Activated T-cell treated with anti-CD3 and anti-CD28 coated beads for 24 hours (primary cell): Measurements from ENCODE around the gene AKR1C1.
"Not testable (repeated sequence)": the region's sequence is repeated elsewhere in the genome, so short reads cannot be mapped to it uniquely, and the experiment has no call there.

ENCODE experiments used
- DNase-seq: peaks from one replicate; pipeline ENCODE4 v3.0.0-alpha.2; 2020; ENCODE audit warnings: low read depth

The AKR1C1 gene

DNA sequence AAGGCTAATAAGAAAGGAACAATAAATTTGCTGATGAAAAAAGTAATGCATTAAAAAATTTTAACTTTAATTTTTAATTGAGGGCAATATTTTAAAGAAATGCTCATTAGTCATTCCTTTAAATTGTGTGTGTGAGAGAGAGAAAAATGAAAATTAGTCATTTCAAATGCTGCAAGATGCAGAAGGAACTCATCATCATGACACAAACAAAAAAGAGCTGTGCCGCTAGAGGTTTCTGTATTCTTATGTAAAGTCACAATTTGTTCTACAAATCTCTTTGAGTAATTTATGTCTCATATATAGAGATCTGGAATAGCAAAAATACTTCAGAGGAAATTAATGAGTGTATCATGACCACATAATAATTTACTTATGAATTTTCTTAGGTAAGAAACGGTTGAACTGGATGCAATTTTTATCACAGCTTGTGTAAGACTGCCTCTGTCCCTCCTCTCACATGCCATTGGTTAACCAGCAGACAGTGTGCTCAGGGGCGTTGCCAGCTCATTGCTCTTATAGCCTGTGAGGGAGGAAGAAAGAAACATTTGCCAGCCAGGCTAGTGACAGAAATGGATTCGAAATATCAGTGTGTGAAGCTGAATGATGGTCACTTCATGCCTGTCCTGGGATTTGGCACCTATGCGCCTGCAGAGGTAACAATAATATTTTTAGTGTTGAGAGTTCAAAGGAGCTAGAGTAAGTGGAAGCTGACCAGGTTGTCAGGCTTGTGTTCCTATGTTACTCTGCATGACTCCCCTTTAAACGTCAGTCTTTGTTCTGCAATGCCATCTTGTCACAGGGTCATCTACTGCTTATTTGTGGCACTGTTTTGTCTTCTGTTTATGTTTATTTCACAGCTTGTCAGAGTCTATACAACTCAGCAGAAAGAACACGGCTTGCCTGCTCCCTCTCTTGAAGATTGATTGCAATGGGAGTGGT lies at the start of gene AKR1C1:
Gene AKR1C1, plus strand, starts transcription at position 540 of the 939 bp plus-strand sequence. Its CDS starts 30 bp downstream, at position 570.
- not testable (repeated sequence) for DNase-seq

- no peak for DNase-seq
These were observed 48.9 kb upstream of the AKR1C1 start for GRCh38 chr10:4914213-4914850.

GRCh38 chr10:4916086-4916716 lies 47.0 kb upstream of the AKR1C1 start:
- no peak for DNase-seq

GRCh38 chr10:4918236-4918635 lies 45.0 kb upstream of the AKR1C1 start:
- no peak for DNase-seq

DNA sequence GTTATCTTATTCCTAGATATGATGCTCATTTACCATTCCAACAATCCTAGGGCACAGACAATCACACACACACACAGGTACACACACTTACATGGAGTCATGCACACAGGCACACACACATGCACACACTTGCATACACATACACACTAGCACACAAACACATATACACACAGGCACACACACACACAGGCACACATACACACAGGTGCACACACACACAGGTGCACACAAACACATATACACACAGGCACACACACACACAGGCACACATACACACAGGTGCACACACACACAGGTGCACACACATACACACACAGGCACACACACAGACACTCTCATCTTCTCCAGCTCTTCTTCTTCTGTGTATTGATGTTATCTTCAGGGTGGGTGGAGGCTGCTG lies 38.7 kb upstream of the AKR1C1 start:
- DNase-seq = not testable (repeated sequence)

DNA sequence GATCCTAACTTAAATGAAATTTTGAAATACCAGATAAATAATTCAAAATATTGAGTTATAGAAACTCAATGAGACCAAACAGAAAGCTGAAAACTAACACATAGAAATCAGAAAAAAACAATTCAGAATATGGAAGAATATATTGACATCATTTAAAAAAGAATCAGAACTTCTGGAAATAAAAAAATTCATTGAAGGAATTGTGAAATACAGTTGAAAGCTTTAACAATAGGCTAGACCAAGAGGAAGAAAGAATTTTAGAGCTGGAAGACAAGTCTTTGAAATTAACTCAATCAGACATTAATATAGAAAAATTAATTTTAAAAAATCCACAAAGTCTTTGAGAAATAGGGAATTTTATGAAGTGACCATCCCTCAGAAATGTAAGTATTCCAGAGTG lies 36.8 kb upstream of the AKR1C1 start:
- DNase-seq = no peak

DNA sequence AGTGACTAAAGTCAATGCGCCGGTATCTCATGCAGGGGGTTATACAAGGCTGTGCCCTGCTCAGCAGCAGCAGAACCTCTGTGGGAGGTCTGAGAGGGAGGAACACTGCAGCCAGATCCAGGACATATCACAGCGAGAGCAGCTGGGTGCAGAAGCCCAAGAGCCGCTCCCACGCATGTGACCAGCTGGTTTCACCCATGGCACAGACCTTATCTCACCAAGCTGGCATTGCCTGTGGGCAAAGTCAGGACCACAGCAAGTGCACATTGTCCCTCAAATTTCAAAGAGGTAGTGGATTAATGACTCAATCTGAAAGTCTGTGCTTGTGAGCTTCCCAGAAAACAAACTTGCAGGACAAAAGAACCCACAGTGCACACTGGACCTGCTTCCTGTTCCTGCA lies 31.6 kb upstream of the AKR1C1 start:
- no peak for DNase-seq

GRCh38 chr10:4934391-4934987 lies 28.7 kb upstream of the AKR1C1 start:
- no peak for DNase-seq

GRCh38 chr10:4937346-4937745 lies 25.9 kb upstream of the AKR1C1 start:
- no peak for DNase-seq

DNA sequence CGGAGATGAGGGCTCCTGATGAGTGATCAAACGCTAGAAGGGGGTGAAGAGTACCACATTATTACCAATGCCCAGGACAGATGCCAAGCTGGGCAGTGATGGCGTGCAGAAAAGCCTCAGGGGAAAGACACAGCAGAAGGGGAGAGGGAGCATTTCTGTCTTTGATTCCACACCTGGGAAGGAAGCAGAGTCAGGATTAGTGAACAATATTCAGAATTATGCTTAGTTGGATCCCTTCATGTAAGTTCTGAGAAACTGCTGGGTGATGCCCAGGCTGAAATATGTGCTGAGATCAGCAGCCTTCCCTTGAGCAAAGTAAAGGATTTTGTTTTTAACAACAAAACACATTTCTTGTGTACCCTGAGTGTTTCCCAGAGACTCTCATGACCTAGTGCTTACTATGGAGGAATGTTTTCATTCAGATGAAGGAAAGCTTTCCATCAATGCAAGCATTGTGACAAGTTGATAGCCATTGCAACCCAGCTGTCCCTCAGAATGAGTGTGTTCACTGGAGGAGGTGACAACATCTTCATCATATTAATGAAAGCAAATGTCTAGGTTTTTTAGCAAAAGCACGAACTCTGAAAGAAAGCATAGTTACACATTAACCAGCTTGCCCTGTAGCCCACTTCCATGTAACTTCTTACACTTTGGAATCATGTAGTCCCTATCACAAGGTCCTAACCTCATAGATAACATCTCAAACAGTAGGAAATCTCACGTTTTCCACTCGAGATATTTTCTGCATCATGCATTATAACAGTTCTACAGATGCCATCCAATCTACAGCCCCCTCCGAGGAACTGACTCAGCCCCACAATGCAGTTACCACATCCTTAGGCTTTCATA lies 23.8 kb upstream of the AKR1C1 start:
- DNase-seq = no peak

DNA sequence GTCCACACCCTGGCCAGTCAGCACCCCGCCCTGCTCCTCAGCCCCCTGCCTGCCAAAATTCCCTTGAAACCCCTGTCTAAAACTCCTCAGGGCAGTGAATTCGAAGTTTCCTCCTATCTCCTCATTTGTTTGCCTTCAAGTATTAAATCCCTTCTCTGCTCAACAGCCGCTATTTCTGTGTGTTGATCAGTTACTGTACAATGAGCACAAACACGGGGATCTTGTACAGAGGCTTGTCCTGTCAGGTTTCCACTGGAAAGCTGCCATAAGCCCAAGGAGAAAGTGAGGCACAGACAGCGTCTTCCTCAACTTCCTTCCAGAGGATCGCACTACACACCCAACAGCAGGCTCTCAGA lies 23.2 kb upstream of the AKR1C1 start:
- DNase-seq = not testable (repeated sequence)

DNA sequence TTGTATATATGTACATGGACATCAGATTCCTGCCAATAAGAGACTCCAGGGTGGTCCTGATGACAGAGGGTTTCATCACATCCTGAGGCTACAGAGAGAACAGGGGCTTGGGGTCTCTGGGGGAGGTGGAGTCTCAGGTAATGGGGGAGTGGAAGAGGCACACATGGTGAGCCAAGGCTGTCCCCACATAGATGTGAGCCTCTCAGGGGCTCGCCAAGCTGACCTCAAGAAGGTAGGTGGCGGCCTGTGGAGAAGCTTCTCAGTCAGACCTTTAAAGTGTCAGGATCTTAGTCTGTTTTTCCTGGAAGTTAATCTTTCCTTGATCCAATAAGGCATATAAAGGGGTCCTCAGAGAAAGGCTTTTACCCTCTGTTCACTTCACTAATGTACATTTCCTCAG lies 22.3 kb upstream of the AKR1C1 start:
- not testable (repeated sequence) for DNase-seq

- no peak for DNase-seq
These were observed 21.5 kb upstream of the AKR1C1 start for GRCh38 chr10:4941540-4942330.

- not testable (repeated sequence) for DNase-seq
These were observed 20.3 kb upstream of the AKR1C1 start for GRCh38 chr10:4942931-4943330.

DNA sequence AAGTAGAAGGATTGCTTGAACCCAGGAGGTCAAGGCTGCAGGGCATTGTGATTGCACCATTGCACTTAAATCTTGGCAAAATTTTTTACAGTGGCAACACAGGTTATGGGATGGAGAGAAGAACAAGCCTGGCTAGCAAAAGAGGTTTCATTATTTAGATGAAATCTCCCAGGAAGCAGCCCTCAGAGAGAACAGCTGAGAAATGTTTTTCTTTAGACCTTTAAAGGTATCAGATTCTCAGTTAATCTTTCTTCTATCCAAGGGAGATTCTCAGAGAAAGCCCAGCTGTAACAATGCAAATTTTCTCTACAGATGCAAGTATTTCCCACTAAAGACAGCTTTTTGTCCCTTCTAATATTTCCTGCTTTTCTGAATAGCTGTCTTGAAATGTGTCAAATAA lies 19.8 kb upstream of the AKR1C1 start:
- not testable (repeated sequence) for DNase-seq

DNA sequence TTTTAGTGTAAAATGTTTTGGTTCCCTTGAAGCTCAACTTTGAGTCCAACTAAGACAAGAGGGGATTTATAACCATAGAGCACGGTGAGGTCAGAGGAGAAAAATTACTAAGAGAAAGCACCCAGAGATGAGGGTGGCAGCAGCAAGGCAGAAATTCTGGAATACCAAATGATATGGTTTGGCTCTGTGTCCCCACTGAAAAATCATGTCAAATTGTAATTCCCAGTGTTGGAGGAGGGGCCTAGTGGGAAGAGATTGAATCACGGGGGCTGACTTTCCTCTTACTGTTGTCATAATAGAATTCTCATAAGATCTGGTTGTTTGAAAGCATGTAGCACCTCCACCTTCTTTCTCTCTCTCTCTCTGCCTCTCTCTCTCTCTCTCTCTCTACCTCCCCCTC lies 19.4 kb upstream of the AKR1C1 start:
- no peak for DNase-seq

GRCh38 chr10:4944841-4945240 lies 18.4 kb upstream of the AKR1C1 start:
- DNase-seq = no peak

DNA sequence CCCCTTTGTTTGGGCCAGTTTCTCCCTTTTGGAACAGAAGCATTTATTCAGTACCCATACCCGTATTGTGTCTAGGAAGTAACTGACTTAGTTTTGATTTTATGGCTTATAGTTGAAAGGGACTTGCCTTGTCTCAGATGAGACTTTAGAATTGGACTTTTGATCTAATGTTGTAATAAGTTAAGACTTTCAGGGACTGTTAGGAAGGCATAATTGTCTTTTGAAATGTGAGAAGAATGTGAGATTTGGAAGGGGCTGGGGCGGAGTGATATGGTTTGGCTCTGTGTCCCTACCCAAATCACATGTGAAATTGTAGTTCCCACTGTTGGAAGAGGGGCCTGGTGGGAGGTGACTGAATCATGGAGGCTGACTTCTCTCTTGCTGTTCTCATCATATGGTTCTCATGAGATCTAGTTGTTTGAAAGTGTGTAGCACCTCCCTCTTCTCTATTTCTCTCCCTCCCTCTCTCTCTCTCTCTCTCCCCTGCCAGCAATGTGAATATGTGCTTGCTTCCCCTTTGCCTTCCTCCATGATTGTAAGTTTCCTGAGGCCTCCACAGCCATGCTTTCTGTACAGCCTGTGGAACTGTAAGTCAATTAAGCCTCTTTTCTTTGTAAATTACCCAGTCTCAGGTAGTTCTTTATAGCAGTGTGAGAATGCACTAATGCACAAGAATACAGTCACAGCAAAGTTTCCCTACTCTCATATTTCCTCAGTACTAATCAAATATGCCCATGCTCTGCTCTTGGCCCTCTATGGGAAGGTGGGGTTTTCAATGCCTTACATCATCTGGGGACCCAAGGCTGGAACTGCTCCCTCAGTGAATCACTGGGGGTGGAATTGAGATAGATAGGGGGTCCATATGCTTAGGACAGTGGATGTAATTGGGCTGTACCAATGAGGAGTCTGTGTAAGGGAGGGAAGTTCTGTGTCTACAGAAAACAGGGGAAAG lies 17.2 kb upstream of the AKR1C1 start:
- no peak for DNase-seq

- DNase-seq = no peak
These were observed 16.1 kb upstream of the AKR1C1 start for GRCh38 chr10:4947039-4947634.
